Lower leg skin (tissue), 4 donors: ENCODE data around the gene ACOT6. TPM values are rescaled to one million over a fixed set of nuclear protein-coding genes. Genes with fewer than 3 reads are reported as not detected.
"Not testable (repeated sequence)": the region's sequence is repeated elsewhere in the genome, so short reads cannot be mapped to it uniquely, and the experiment has no call there.

Experiments
- DNase-seq, 2 donors: peaks; one replicate each; pipeline ENCODE4 v3.0.0-alpha.2; 2019; ENCODE audit warnings: low spot score in 2 of 2
- H3K4me3 ChIP-seq: fragments of 200-600 bp; sonication (generic); 2 replicates; pipeline ENCODE4 v1.5.1; 2017; ENCODE audit warnings: mild to moderate bottlenecking, low read depth; ENCODE audit not compliant: poor library complexity, severe bottlenecking
- POLR2A ChIP-seq, 2 donors: fragments of 450-650 bp; IDR thresholded peaks; one replicate each; pipeline ENCODE4 v1.6.1; 2016 to 2017; ENCODE audit warnings: antibody characterized with exemption in 2 of 2, mild to moderate bottlenecking in 1 of 2, moderate library complexity in 1 of 2
- WGBS, 2 donors: methylation state at CpG; one replicate each; pipeline ENCODE4 v1.1.5; 2018; 5-methylcytosine and 5-hydroxymethylcytosine counted together
- intact Hi-C: fragments of 100-400 bp; cut with DNase I; formaldehyde crosslinking; loops from one replicate; pipeline ENCODE4 v1.15.0; 2023; ENCODE audit warnings: low total_unique reads
- total RNA-seq, 4 donors: library from RNA; depleted of rRNA; stranded (reverse); fragments of >200 nt; gene quantifications; one replicate each; pipeline ENCODE4 v1.1.0, GENCODE V29; 2016
- TF ChIP-seq, protein P1 (sequence below), 3 donors: fragments of 450-650 bp; IDR thresholded peaks; one replicate each; pipeline ENCODE4 v1.5.1; 2016; ENCODE audit warnings: antibody characterized with exemption in 3 of 3, mild to moderate bottlenecking in 3 of 3, moderate library complexity in 2 of 3

The ACOT6 gene
- total RNA-seq, 4 donors from 2014 or later: 0.45 TPM; not detected in 3

DNA sequence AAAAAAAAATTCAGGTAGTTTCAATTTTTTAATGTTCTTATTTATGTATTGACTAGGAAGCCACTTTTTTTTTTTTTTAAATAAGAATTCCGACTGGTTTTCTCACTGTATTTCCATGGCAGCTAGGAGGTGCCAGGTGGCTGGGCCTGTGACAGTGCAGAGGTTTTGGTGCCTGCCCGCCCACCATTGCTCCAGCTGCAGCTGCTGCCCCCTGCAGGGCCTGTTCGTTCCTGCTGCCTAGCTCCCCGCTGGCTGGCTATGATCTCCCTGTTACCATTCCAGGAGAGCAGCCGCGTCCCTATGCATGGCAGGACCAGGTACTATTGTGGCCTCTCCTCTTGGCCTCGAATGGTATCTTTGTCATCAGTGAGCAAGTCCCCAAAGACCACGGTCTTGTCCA, 41.4 kb upstream of the ACOT6 start:
- TF ChIP-seq, protein P1, sequence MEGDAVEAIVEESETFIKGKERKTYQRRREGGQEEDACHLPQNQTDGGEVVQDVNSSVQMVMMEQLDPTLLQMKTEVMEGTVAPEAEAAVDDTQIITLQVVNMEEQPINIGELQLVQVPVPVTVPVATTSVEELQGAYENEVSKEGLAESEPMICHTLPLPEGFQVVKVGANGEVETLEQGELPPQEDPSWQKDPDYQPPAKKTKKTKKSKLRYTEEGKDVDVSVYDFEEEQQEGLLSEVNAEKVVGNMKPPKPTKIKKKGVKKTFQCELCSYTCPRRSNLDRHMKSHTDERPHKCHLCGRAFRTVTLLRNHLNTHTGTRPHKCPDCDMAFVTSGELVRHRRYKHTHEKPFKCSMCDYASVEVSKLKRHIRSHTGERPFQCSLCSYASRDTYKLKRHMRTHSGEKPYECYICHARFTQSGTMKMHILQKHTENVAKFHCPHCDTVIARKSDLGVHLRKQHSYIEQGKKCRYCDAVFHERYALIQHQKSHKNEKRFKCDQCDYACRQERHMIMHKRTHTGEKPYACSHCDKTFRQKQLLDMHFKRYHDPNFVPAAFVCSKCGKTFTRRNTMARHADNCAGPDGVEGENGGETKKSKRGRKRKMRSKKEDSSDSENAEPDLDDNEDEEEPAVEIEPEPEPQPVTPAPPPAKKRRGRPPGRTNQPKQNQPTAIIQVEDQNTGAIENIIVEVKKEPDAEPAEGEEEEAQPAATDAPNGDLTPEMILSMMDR (IDR thresholded peaks at IDR 0.05): peak in 1 of 3 donors; percentile 15
- intact Hi-C loops, H3K4me3 ChIP-seq: not testable (repeated sequence)
- 39 to 51% methylated on average over 8 of the region's 8 CpGs for WGBS, 2 donors
- DNase-seq: peak in 1 of 2 donors; percentile 88

DNA sequence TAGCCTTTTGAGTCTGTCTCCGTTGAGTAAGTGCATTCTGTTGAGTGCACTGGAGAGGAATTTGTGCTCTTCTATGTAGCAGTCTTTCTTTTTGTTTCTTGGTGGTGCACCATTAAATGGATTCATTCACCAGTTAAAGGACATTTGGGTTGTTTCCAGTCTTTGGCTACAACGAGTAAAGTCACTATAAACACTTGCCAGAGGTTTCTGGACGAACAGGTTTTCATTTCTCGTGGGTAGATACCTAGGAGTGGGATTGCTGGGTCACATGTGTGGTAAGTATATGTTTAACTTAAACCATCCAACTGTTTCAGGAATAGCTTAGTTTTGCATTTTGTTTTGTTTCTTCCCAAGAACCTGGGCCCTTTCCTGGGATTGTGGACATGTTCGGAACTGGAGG, 39.3 kb upstream of the ACOT6 start:
- 75 to 77% methylated on average over 5 of the region's 5 CpGs for WGBS, 2 donors
- intact Hi-C loops, H3K4me3 ChIP-seq, DNase-seq: not testable (repeated sequence)

DNA sequence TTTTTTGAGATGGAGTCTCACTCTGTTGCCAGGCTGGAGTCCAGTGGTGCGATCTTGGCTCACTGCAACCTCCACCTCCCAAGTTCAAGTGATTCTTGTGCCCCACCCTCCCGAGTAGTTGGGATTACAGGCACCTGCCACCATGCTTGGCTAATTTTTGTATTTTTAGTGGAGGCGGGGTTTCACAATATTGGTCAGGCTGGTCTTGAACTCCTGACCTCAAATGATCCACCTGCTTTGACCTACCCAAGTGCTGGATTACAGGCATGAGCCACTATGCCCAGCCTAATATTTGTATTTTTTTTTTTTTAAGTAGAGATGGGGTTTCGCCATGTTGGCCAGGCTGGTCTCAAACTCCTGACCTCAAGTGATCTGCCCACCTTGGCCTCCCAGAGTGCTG, 38.6 kb upstream of the ACOT6 start:
- H3K4me3 ChIP-seq, intact Hi-C loops, DNase-seq: not testable (repeated sequence)
- WGBS, 2 donors: 91 to 97% methylated on average over 4 of the region's 4 CpGs

DNA sequence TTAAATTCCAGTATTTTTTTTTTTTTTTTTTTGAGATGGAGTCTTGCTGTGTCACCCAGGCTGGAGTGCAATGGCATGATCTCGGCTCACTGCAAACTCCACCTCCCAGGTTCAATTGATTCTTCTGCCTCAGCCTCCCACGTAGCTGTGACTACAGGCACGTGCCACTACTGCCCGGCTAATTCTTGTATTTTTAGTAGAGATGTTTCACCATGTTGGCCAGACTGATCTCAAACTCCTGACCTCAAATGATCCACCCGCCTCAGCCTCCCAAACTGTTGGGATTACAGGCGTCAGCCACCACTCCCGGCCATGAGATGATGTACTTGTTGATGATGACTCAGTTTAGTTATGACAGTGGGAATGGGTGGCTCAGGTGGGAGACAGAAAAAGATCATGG, 38.1 kb upstream of the ACOT6 start:
- 86 to 95% methylated on average over 7 of the region's 7 CpGs for WGBS, 2 donors
- DNase-seq, H3K4me3 ChIP-seq, intact Hi-C loops: not testable (repeated sequence)

DNA sequence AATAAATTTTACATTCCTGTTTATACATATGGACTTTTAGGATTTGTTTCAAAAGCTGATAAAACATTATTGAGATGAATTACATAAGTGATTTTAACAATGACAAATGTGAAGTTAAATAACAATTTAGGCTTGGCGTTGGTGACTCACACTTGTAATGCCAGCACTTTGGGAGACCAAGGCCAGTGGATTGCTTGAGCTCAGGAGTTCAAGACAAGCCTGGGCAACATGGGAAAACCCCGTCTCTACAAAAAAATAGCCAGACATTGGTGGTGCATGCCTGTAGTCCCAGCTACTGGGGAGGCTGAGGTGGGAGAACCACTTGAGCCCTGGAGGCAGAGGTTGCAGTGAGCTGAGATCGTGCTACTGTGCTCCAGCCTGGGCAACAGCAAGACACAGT, 35.9 kb upstream of the ACOT6 start:
- TF ChIP-seq POLR2A (IDR thresholded peaks at IDR 0.05): no peak
- TF ChIP-seq, protein P1 (IDR thresholded peaks at IDR 0.05): no peak
- intact Hi-C loops: no loop called here
- DNase-seq: no peak

DNA sequence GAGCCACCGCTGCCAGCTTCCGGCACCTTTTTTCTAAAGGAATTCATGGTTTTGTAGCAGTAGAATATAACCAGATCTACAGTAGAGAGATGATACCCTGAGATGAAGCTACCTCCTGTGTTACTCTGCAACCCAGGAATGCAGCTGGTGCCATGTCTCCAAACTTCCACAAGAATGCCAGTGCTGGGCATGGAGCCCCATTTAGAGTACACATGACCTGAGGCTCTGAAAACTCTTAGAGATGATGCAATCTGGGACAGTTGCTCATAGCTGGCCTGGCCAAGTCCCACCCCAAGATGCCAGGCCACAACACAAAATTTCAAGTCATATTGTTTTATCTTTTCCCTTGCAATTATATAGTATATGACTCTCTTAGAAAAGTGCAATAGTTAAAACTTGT, 35.1 kb upstream of the ACOT6 start:
- H3K4me3 ChIP-seq, DNase-seq, intact Hi-C loops: not testable (repeated sequence)
- WGBS, 2 donors: no CpG with 5 or more reads among the region's 2 CpGs

More for the DNA sequence above, 35.9 kb upstream of the ACOT6 start:
- 48 to 64% methylated on average over 2 to 3 of the region's 3 CpGs for WGBS, 2 donors
- no peak overlapping the region for H3K4me3 ChIP-seq

DNA sequence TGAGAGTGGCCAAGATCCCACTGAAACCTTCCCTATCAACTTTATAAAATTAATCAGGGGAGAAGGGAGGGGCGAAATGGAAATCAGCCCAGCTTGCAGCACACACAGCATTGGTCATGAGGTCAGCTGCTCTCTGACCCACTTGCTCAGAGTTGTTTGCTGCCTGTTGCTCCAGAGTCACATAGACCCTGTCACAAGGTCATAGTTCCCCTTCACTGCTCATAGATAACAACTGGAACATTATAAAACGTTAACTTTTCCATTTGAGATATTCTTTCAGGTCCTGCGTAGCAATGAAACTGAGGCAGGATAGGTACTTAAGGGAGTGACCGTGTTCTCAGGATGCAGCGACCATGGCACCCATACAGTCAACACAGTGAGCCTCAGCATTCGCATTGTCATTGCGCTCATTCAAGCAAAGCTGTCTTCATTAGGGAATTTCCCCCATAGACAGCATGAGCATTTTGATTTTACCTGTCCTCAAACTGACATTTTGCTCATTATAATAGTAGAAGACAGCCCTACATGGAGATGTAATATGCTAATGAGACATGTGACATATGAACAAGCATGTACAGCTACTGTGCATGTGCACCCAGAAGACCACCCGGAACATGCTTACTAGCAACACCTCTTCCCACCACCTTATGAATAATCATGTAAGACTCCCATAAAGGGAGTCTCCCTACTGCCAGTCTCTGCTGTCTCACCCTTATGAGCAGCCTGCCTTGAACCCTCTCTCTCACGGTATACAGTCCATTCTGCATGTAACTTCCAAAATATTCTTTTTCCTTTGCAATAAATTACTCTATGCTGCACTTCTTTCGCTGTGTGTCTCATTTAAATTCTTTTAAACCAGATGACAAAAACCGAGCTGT, 30.0 kb upstream of the ACOT6 start:
- DNase-seq, intact Hi-C loops, H3K4me3 ChIP-seq: not testable (repeated sequence)
- 79 to 94% methylated on average over 8 to 10 of the region's 11 CpGs for WGBS, 2 donors

DNA sequence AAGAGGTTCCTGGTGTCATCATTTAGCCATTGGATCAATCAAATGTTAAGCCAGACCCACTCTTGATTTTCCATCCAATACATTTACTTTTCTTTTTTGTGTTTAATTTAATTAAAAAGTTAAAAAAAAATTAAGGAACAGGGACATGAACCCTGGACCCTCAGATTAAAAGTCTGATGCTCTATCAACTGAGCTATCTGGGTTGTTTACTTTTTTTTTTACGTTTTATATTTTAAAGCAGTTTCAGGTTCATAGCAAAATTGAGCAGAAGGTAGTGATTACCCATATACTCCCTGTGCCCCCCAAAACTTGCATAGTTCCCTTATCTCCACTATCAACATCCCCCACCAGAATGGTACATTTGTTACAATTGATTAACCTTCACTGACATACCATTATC, 23.6 kb upstream of the ACOT6 start:
- DNase-seq: no peak
- intact Hi-C loops: no loop called here
- WGBS, 2 donors: 94 to 96% methylated on average over 1 of the region's 1 CpG
- TF ChIP-seq, protein P1 (IDR thresholded peaks at IDR 0.05): no peak
- no peak for TF ChIP-seq POLR2A (IDR thresholded peaks at IDR 0.05)
- no peak overlapping the region for H3K4me3 ChIP-seq
